K562 (cell line): ENCODE results near the gene TBC1D2.
A peak's percentile ranks its signal among the peaks of the same experiment; 100 is the strongest.

Source experiments
- BHLHE40 ChIP-seq: IDR thresholded peaks from 2 replicates; pipeline ENCODE4 v1.6.1; 2011; ENCODE audit warnings: low read length, improper control_type of control experiment
- CHD4 ChIP-seq: fragments of 200-600 bp; sonication (generic); IDR thresholded peaks from 3 replicates; pipeline ENCODE4 v1.6.1; 2012; ENCODE audit warnings: low read depth, mild to moderate bottlenecking, mixed read lengths, low read length, inconsistent platforms; ENCODE audit not compliant: insufficient read depth, insufficient replicate concordance, poor library complexity, severe bottlenecking
- GABPA ChIP-seq: fragments of 200-800 bp; sonication (Bioruptor generic); conservative IDR thresholded peaks from 2 replicates; pipeline ENCODE4 v1.6.1; 2016; ENCODE audit warnings: low read depth, missing genetic modification characterization, missing compliant biosample characterization
- HMG20A ChIP-seq: fragments of 450-650 bp; formaldehyde crosslinking; conservative IDR thresholded peaks from 2 replicates; pipeline ENCODE4 v1.4.0; 2020; ENCODE audit warnings: mild to moderate bottlenecking, mixed read lengths
- PHF8 ChIP-seq: fragments of 200-600 bp; sonication (generic); IDR thresholded peaks from 2 replicates; pipeline ENCODE4 v1.6.1; 2012; ENCODE audit warnings: mixed run types, mild to moderate bottlenecking, inconsistent platforms, low read length, moderate library complexity, borderline replicate concordance
- POLR2A ChIP-seq: fragments of 450-650 bp; conservative IDR thresholded peaks from 2 replicates; pipeline ENCODE4 v1.6.1; 2016
- POLR2G ChIP-seq: fragments of 200-400 bp; formaldehyde crosslinking; IDR thresholded peaks from 2 replicates; pipeline ENCODE4 v1.6.1; 2017; ENCODE audit warnings: low read depth, mild to moderate bottlenecking, antibody characterized with exemption, low read length, moderate library complexity
- RAD21 ChIP-seq, 2 experiments: fragments of 250-450 bp in 1 of 2; fragments of 450-650 bp in 1 of 2; sonication (Bioruptor Pico) in 1 of 2; formaldehyde crosslinking in 1 of 2; IDR thresholded peaks in 1 of 2; conservative IDR thresholded peaks in 1 of 2; 2 replicates each; pipeline versions ENCODE4 v1.4.0 to v1.8.0; 2020 to 2022; ENCODE audit warnings: mild to moderate bottlenecking in 2 of 2, moderate library complexity in 1 of 2
- RBM39 ChIP-seq: fragments of 200-400 bp; formaldehyde crosslinking; optimal IDR thresholded peaks from 2 replicates; pipeline ENCODE3; 2018; ENCODE audit warnings: low read depth, low read length
- YY1 ChIP-seq, 3 experiments: IDR thresholded peaks; 2 replicates each; pipeline ENCODE4 v1.6.1; 2011; ENCODE audit warnings: low read length in 2 of 3, mild to moderate bottlenecking in 2 of 3, moderate library complexity in 2 of 3, borderline replicate concordance in 1 of 3, control low read depth in 1 of 3, low read depth in 1 of 3; ENCODE audit not compliant: insufficient read depth in 3 of 3, insufficient replicate concordance in 2 of 3, control insufficient read depth in 1 of 3, insufficient read length in 1 of 3; ENCODE audit errors: extremely low read depth in 1 of 3
- ZNF444 ChIP-seq: fragments of 250-450 bp; sonication (Bioruptor Pico); IDR thresholded peaks from 2 replicates; pipeline ENCODE4 v1.4.0; 2020; ENCODE audit warnings: mild to moderate bottlenecking, moderate library complexity
- TF ChIP-seq, protein P1 (sequence below), 2 experiments: fragments of 450-650 bp; formaldehyde crosslinking in 1 of 2; IDR thresholded peaks; 2 replicates each; pipeline versions ENCODE4 v1.4.0 to v1.6.1; 2014 to 2020; ENCODE audit warnings: mild to moderate bottlenecking in 2 of 2, borderline replicate concordance in 1 of 2, low read depth in 1 of 2

DNA sequence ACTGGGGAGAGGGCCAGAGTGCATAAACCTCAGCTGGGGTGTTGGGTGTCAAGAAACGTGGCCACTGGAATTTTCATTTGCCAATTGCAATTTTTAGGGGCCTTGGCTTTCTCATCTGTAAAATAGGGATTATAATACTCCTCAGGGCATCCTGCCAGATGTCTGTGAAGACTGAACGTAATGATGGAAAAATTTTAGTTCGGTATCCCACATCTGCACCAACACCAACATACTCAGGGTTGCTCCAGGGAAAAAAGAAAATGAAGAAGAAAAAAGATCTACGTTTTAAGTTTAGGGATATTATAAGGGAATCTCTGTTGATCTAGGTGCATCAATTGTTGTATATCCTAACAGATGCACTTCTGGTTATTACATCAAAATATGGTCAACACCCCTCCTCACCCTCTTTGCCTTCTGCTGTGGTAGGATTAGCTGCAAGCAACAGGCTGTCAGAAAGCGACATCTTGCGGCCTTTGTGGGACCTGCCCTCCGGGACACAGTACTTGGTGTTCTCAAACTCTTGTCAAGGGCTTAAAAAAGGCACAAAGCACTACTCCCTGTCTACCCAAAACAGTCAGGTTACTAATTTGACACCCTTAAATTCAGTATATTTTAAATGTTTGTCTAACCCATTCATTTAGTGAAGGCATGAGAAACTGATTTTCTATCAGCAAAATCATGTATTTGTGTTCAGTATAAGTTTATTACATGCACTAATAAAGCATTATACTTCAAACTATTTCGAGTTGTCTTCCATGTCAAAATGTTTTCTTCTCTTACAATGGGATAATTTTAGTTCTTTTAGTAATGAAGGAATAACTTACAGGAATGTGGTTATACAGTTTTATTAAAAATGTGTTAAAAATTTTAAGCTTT lies 8.3 kb upstream of the TBC1D2 start:
- TF ChIP-seq POLR2G (no peak), RAD21 (CRISPR knock-in tag; conservative IDR thresholded peaks at IDR 0.05 in 1 of 2, IDR thresholded peaks at IDR 0.05 in 1 of 2) (peak; percentile 98 to 99), HMG20A (CRISPR knock-in tag) (no peak), PHF8 (no peak), POLR2A (no peak), BHLHE40 (no peak), YY1 (IDR thresholded peaks at IDR 0.05; ENCODE audit: borderline replicate concordance in 1 of 3, control insufficient read depth in 1 of 3, extremely low read depth in 1 of 3, insufficient read depth in 3 of 3, insufficient read length in 1 of 3, insufficient replicate concordance in 2 of 3, low read depth in 1 of 3, low read length in 2 of 3) (no peak), RBM39 (no peak), ZNF444 (CRISPR knock-in tag) (no peak), GABPA (tag) (no peak), CHD4 (no peak)
- TF ChIP-seq, protein P1, sequence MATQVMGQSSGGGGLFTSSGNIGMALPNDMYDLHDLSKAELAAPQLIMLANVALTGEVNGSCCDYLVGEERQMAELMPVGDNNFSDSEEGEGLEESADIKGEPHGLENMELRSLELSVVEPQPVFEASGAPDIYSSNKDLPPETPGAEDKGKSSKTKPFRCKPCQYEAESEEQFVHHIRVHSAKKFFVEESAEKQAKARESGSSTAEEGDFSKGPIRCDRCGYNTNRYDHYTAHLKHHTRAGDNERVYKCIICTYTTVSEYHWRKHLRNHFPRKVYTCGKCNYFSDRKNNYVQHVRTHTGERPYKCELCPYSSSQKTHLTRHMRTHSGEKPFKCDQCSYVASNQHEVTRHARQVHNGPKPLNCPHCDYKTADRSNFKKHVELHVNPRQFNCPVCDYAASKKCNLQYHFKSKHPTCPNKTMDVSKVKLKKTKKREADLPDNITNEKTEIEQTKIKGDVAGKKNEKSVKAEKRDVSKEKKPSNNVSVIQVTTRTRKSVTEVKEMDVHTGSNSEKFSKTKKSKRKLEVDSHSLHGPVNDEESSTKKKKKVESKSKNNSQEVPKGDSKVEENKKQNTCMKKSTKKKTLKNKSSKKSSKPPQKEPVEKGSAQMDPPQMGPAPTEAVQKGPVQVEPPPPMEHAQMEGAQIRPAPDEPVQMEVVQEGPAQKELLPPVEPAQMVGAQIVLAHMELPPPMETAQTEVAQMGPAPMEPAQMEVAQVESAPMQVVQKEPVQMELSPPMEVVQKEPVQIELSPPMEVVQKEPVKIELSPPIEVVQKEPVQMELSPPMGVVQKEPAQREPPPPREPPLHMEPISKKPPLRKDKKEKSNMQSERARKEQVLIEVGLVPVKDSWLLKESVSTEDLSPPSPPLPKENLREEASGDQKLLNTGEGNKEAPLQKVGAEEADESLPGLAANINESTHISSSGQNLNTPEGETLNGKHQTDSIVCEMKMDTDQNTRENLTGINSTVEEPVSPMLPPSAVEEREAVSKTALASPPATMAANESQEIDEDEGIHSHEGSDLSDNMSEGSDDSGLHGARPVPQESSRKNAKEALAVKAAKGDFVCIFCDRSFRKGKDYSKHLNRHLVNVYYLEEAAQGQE (IDR thresholded peaks at IDR 0.05; ENCODE audit: borderline replicate concordance), result peak; percentile 94
- TF ChIP-seq, protein P1 (CRISPR knock-in tag; IDR thresholded peaks at IDR 0.05; ENCODE audit: low read depth), result no peak
